NCI-H146 treated with DMSO at 0.1 percent for 48 hours (cell line): ENCODE measurements around the gene TGFBI.
"Not testable (repeated sequence)": the region's sequence is repeated elsewhere in the genome, so short reads cannot be mapped to it uniquely, and the experiment has no call there.

Experiments used
- DNase-seq: peaks from one replicate; lab custom pipeline; 2025; ENCODE audit not compliant: unreplicated experiment; lab: John Stamatoyannopoulos, UW

Gene TGFBI

GRCh38 chr5:136043551-136043950, 14.8 kb downstream of the TGFBI start:
- DNase-seq: no peak

GRCh38 chr5:136043968-136044610, 15.3 kb downstream of the TGFBI start:
- DNase-seq: no peak

GRCh38 chr5:136045026-136045425, 16.2 kb downstream of the TGFBI start:
- not testable (repeated sequence) for DNase-seq

- no peak for DNase-seq
Measured at GRCh38 chr5:136046246-136046645, 17.5 kb downstream of the TGFBI start.

- DNase-seq: no peak
Measured at GRCh38 chr5:136047858-136048257, 19.1 kb downstream of the TGFBI start.

- DNase-seq: no peak
Measured at GRCh38 chr5:136048966-136049365, 20.2 kb downstream of the TGFBI start.

- no peak for DNase-seq
Measured at GRCh38 chr5:136051486-136052220, 22.9 kb downstream of the TGFBI start.

GRCh38 chr5:136052692-136053335, 24.0 kb downstream of the TGFBI start:
- no peak for DNase-seq

GRCh38 chr5:136053336-136054141, 24.8 kb downstream of the TGFBI start:
- DNase-seq: no peak

GRCh38 chr5:136054142-136055019, 25.6 kb downstream of the TGFBI start:
- DNase-seq: no peak

- DNase-seq: no peak
Measured at GRCh38 chr5:136055612-136056309, 27.0 kb downstream of the TGFBI start.

- no peak for DNase-seq
Measured at GRCh38 chr5:136056336-136056735, 27.5 kb downstream of the TGFBI start.

GRCh38 chr5:136056771-136057335, 28.1 kb downstream of the TGFBI start:
- DNase-seq: no peak

- no peak for DNase-seq
Measured at GRCh38 chr5:136057401-136058038, 28.7 kb downstream of the TGFBI start.

- DNase-seq: no peak
Measured at GRCh38 chr5:136058039-136058971, 29.5 kb downstream of the TGFBI start.

GRCh38 chr5:136058972-136059354, 30.2 kb downstream of the TGFBI start:
- DNase-seq: no peak

GRCh38 chr5:136060963-136061362, 32.2 kb downstream of the TGFBI start:
- no peak for DNase-seq
